Activated T-cell treated with anti-CD3 and anti-CD28 coated beads, Interleukin-2, amount 50 U/mL, for 72 hours (primary cell): ENCODE measurements around the gene LYRM2. TPM values are rescaled to one million over a fixed set of nuclear protein-coding genes. Genes with fewer than 3 reads are reported as not detected.
A peak's percentile ranks its signal among the peaks of the same experiment; 100 is the strongest.

ENCODE experiments used
- ATAC-seq, 2 donors: fragments of 150-1000 bp; cut with Tn5 transposase; replicated peaks in 1 of 2; 2 replicates each; pipeline ENCODE4 v1.10.0; 2021; ENCODE audit warnings: moderate library complexity in 2 of 2, mild to moderate bottlenecking in 1 of 2
- DNase-seq, 2 donors: peaks; one replicate each; pipeline ENCODE4 v3.0.0; 2021 to 2022; ENCODE audit warnings: mixed read lengths in 1 of 2
- H3K27ac Mint-ChIP-seq: one replicate; pipeline ENCODE4 v1.8.0; 2022; ENCODE audit warnings: mild to moderate bottlenecking, moderate library complexity, mixed read lengths
- H3K27me3 Mint-ChIP-seq: one replicate; pipeline ENCODE4 v1.8.0; 2022; ENCODE audit warnings: low read depth, mixed read lengths
- H3K36me3 Mint-ChIP-seq, 2 donors: one replicate each; pipeline ENCODE4 v1.8.0; 2022; ENCODE audit warnings: mixed read lengths in 2 of 2, mild to moderate bottlenecking in 1 of 2; ENCODE audit not compliant: insufficient read depth in 2 of 2
- H3K4me1 Mint-ChIP-seq: one replicate; pipeline ENCODE4 v1.8.0; 2022; ENCODE audit warnings: low read depth, mixed read lengths
- H3K4me3 Mint-ChIP-seq, 2 donors: one replicate each; pipeline ENCODE4 v1.8.0; 2022; ENCODE audit warnings: mild to moderate bottlenecking in 2 of 2, mixed read lengths in 2 of 2, moderate library complexity in 2 of 2
- H3K9me3 Mint-ChIP-seq, 2 donors: one replicate each; pipeline ENCODE4 v1.8.0; 2022; ENCODE audit warnings: mixed read lengths in 2 of 2
- total RNA-seq, 2 donors: library from RNA; stranded (reverse); gene quantifications; one replicate each; pipeline ENCODE4 v1.2.3, GENCODE V29; 2022

Gene LYRM2, protein sequence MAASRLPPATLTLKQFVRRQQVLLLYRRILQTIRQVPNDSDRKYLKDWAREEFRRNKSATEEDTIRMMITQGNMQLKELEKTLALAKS
- total RNA-seq = 10 to 100 TPM; 17.9 to 18.4 TPM

DNA sequence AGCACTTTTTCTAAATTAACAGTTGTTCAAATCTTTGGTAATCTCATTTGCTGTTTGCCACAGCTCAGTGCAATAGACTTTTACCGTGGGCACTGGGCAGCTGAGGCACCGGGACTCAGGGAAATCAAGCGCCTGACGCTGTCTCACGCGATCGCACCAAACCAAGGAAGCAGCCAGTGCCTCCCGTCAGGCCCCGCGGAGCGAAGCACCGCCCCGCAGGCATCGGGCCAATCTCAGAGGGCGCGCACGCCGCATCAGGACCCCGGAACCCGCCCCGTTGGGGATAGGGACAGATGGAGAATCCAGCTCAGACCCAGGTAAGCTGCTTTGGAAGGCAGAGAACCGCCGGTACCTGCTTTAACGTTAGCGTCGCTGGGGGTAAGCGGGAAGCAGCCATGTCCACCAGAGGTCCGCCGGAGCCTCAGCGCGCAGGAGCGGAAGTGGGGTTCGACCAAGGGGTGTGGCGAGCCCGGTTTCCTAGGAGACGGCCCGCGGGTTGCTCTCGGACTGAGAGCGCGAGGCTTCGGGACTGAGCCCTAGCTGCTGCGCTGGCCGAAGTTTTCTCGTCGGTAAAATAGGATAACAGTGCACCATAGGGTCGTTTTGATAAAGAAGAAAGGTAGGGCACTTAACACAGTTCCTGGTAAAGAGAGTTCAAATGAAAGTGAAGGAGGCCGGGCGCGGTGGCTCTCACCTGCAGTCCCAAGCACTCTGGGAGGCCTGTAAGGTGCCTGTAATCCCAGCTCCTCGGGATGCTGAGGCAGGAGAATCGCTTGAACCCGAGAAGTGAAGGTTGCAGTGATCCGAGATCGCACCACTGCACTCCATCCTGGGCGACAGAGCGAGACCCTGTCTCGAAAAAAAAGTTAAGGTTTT, at the start of gene LYRM2:
Gene LYRM2, minus strand, starts transcription at position 428 of the 876 bp plus-strand sequence. Its CDS starts 31 bp downstream, at position 397.
- Mint-ChIP-seq H3K27ac (peak within 1 kb of the TSS; percentile 99), H3K4me1 (peaks cover 32% of the 10 kb centered on the region), H3K9me3 (no peaks in the 10 kb centered on the region), H3K36me3 (peaks cover 9 to 13% of the 10 kb centered on the region in 2 donors), H3K27me3 (no peaks in the 10 kb centered on the region), H3K4me3 (peak within 1 kb of the TSS; percentile 81 to 97)
- ATAC-seq = peak; percentile 97 to 98
- peak; percentile 94 to 95 for DNase-seq

DNA sequence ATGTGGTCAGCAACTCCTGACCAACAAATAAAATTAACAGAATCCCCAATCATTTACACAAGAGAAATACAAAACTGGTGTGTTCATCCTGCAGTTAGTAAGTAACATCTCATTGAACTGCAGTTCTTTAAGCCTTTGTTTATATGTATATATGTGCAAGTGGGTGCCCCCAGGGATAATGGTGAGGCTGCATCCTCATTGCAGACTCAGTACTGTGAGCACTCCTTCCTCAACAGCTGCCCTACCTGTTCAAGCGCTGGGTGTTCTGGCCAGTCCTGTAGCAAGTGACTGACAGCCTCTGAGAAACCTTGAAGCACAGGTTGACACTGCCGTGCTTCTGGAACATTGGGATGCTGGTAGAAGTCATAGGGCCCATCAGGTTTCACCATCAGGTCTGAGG, 49.8 kb upstream of the LYRM2 start:
- no peaks in the 10 kb centered on the region for H3K27me3 Mint-ChIP-seq
- H3K27ac Mint-ChIP-seq = no peak overlapping the region
- H3K4me3 Mint-ChIP-seq = no peak overlapping the region
- ATAC-seq = no peak
- H3K9me3 Mint-ChIP-seq = no peaks in the 10 kb centered on the region
- no peak for DNase-seq
- no peaks in the 10 kb centered on the region for H3K4me1 Mint-ChIP-seq
- peaks cover 0 to 35% of the 10 kb centered on the region in 2 donors for H3K36me3 Mint-ChIP-seq

DNA sequence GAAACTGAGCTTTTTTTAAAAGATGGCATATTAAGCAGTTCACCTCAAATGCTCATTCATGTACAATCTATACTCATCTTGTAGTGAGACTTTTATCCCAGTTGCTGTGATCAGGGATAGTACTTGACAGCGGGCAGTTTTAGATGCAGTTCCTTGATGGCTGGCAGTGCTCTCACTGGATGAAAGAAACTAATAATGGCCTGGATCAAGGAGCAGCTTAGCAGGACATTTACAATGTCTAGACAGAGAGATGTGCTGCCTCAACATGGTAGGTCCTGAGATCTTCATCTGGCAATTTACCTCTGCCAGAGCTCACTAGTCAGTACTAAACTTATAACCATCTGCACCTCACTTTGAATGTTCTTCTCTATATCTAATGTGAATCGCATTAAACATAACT, 46.8 kb upstream of the LYRM2 start:
- Mint-ChIP-seq H3K36me3 (peaks cover 0 to 35% of the 10 kb centered on the region in 2 donors), H3K27ac (peak overlapping the region; percentile 42), H3K4me3 (no peak overlapping the region), H3K27me3 (no peaks in the 10 kb centered on the region), H3K9me3 (no peaks in the 10 kb centered on the region), H3K4me1 (no peaks in the 10 kb centered on the region)
- DNase-seq = no peak
- ATAC-seq = no peak

DNA sequence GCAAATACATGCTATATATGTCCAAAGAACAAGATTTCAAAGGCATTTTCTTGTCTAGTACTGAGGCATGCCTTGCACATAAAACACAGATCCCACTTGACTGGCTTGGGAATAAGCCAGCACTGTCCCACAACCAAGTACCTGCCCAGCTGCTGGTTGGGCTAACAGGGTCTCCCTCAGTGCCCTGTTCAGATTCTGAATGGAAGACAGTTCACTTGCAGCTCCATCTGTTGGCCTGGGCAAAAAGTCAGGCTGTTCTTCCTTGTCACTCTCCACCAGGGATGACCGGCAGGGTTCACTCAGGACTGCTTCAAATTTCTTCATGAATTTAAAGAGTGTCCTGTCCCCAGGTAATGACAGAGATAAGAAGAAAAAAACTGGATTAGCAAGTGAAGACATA, 44.4 kb upstream of the LYRM2 start:
- no peaks in the 10 kb centered on the region for H3K9me3 Mint-ChIP-seq
- H3K4me1 Mint-ChIP-seq = no peaks in the 10 kb centered on the region
- ATAC-seq (no peak), DNase-seq (no peak)
- H3K4me3 Mint-ChIP-seq = no peak overlapping the region
- H3K27ac Mint-ChIP-seq = no peak overlapping the region
- H3K36me3 Mint-ChIP-seq = peaks cover 3 to 28% of the 10 kb centered on the region in 2 donors
- H3K27me3 Mint-ChIP-seq = no peaks in the 10 kb centered on the region

DNA sequence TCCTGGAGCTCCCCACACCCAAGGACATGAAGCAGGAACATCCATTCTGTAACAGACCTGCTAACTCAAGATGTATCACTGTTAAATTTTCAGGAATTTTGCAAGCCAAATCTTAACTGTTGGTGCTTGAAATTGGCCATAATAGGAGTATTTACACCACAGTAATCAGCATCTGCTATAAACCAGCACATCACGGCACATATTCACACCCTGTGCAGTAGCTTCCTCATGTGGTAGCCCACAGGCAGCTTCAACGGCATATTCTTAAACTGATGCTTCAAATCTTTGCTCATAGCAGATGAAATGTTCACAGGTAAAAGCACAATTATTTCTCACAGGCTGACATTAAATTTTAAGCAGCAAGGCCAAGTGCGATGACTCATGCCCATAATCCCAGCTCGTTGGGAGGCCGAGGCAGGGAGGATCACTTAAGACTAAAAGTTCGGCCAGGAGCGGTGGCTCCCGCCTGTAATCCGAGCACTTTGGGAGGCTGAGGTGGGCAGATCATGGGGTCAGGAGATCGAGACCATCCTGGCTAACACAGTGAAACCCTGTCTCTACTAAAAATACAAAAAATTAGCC, 43.5 kb upstream of the LYRM2 start:
- Mint-ChIP-seq H3K4me3 (no peak overlapping the region), H3K9me3 (no peaks in the 10 kb centered on the region), H3K36me3 (peaks cover 3 to 24% of the 10 kb centered on the region in 2 donors), H3K4me1 (no peaks in the 10 kb centered on the region), H3K27ac (no peak overlapping the region), H3K27me3 (no peaks in the 10 kb centered on the region)
- DNase-seq (no peak), ATAC-seq (no peak)

DNA sequence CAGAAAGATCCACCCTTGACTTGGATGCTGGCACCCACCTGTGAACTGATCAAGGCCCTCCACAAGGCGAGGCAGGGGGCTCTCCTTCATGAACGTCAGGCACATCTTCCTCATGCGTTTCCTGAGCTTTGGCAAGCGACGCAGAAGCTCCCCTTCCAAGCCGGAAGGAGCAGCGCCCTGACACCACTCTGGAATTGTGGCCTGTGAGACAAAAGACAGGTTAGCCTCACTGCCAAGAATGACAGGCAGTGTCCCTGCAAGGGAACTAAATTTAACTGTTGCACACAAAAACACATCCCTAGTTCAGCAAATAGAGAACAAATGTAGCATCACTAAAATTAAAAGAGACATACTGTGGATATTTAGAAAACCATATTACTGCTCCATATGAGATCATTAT, 42.0 kb upstream of the LYRM2 start:
- no peak overlapping the region for H3K27ac Mint-ChIP-seq
- H3K4me3 Mint-ChIP-seq = no peak overlapping the region
- H3K9me3 Mint-ChIP-seq = no peaks in the 10 kb centered on the region
- DNase-seq = no peak
- H3K27me3 Mint-ChIP-seq = no peaks in the 10 kb centered on the region
- H3K36me3 Mint-ChIP-seq = peaks cover 3 to 30% of the 10 kb centered on the region in 2 donors
- no peak for ATAC-seq
- no peaks in the 10 kb centered on the region for H3K4me1 Mint-ChIP-seq

DNA sequence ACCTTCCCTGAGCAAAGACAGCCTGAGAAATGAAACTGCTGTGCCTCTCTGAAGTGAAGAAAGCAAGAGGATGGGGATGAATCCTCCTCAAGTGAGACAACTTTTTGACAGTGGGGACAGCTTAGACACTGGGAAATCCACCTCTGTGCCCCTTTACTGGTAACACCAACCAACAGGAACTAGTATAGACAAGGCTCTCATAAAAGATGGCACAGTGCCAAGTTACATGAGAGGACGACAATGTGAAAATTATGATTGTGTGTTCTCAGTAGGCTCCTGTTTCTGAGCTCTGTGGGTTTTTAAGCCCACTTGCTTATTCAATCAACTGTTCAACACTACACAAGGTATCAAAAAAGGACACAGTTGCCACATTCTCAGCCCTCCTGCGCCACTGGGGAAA, 41.6 kb upstream of the LYRM2 start:
- no peaks in the 10 kb centered on the region for H3K9me3 Mint-ChIP-seq
- DNase-seq (no peak), ATAC-seq (no peak)
- peaks cover 3 to 30% of the 10 kb centered on the region in 2 donors for H3K36me3 Mint-ChIP-seq
- H3K4me1 Mint-ChIP-seq = no peaks in the 10 kb centered on the region
- no peak overlapping the region for H3K4me3 Mint-ChIP-seq
- no peaks in the 10 kb centered on the region for H3K27me3 Mint-ChIP-seq
- no peak overlapping the region for H3K27ac Mint-ChIP-seq

DNA sequence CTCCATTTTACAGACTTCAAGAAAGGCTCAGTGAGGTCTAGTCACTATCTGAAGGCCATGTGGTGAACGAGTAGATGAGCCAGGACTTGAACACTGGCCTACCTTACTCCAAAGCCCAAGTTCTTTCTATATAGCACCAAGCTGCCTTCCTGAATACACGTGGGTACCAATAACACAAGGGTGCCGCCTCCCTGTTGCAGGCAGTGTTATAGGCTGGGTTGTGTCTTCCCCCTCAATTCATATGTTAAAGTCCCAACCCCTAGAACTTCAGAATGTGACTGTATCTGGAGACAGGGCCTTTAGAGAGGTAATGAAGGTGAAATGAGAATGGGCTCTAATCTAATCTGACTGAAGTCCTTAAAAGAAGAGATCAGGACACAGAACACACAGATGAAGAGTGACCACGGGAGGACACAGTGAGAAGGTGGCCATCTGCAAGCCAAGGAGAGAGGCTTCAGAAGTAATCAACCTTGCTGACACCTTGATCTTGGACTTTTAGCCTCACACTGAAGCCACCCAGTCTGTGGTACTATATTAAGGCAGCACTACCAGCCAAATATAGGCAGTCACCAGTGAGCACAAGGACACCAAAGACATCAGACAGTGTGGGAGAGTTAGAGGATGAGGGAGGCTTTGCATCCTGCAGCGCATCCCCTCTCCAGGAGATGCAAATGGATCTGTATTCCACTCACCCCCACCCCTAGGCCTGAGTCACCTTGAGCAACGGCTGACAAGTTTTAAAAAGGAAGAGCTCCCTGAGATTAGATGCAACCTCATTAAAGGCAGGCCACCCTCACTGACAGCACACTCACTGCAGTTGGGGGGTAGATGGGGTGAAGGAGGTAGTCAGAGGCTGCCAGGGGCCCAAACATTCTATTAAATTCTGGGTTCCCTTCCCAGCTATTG, 40.9 kb upstream of the LYRM2 start:
- Mint-ChIP-seq H3K36me3 (peaks cover 5 to 25% of the 10 kb centered on the region in 2 donors), H3K27ac (no peak overlapping the region)
- no peak for ATAC-seq

DNA sequence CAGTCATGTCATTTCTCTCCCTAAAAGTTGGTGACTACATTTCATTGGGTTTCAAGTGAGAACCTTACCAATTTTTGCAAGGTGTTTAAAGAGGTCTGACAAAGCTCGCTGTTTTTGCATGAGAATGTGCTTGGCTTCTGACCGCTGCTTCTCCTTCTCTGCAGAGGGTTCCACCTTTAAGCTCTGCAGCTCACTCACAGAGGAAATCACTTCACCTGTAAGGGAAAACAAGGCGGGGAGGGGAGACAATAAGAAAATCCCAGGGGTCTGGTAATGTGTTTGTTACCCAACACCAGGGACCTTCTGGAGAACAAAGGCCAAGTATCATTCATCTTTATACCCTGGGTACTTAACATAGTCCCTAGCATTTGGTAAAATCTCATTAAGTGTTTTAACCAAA, 40.0 kb upstream of the LYRM2 start:
- no peak for DNase-seq
- Mint-ChIP-seq H3K36me3 (peaks cover 5 to 22% of the 10 kb centered on the region in 2 donors), H3K9me3 (no peaks in the 10 kb centered on the region), H3K4me3 (no peak overlapping the region), H3K4me1 (no peaks in the 10 kb centered on the region), H3K27me3 (no peaks in the 10 kb centered on the region), H3K27ac (no peak overlapping the region)
- no peak for ATAC-seq

More for the DNA sequence above, 40.9 kb upstream of the LYRM2 start:
- Mint-ChIP-seq H3K9me3 (no peaks in the 10 kb centered on the region), H3K27me3 (no peaks in the 10 kb centered on the region), H3K4me1 (no peaks in the 10 kb centered on the region), H3K4me3 (no peak overlapping the region)
- DNase-seq = no peak

DNA sequence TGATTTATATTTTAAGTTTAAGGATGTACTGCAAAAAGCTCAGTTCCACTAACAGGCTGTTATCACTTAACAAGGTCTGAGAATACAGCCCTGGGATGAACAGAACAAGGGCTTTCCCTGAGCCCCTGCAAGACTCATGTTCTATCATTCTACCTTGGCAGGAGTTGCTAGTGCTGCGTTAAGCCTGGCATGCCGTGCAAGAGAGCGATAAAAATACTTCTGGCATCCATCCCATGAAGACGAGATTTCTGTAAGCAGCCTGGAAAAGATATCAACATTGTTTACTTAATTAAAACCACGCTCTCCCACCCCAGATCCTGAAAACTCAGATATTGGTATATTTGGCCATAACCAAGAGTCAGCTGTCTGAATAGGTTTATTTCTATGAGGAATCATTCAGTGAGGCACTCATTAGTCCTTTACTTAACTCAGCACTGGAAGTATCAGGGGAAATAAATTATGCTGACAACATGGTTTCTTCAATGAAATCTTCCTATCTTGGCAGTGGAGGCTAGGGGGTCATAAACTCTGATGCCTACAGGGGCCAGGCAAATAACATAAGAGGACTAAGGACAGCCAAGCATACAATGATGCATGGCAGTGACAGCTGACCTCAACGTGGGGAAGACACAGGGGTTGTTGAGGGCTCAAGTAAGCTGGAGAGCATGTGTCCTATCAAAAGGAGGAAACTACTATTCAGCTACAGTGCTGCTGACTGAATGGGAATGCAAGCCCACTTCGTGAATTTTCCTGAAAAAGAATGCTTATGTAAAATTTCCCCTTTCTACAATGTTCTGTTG, 37.6 kb upstream of the LYRM2 start:
- no peaks in the 10 kb centered on the region for H3K4me1 Mint-ChIP-seq
- DNase-seq (no peak), ATAC-seq (no peak)
- H3K27me3 Mint-ChIP-seq = no peaks in the 10 kb centered on the region
- H3K27ac Mint-ChIP-seq = no peak overlapping the region
- H3K4me3 Mint-ChIP-seq = no peak overlapping the region
- H3K36me3 Mint-ChIP-seq = peaks cover 9 to 23% of the 10 kb centered on the region in 2 donors
- no peaks in the 10 kb centered on the region for H3K9me3 Mint-ChIP-seq

DNA sequence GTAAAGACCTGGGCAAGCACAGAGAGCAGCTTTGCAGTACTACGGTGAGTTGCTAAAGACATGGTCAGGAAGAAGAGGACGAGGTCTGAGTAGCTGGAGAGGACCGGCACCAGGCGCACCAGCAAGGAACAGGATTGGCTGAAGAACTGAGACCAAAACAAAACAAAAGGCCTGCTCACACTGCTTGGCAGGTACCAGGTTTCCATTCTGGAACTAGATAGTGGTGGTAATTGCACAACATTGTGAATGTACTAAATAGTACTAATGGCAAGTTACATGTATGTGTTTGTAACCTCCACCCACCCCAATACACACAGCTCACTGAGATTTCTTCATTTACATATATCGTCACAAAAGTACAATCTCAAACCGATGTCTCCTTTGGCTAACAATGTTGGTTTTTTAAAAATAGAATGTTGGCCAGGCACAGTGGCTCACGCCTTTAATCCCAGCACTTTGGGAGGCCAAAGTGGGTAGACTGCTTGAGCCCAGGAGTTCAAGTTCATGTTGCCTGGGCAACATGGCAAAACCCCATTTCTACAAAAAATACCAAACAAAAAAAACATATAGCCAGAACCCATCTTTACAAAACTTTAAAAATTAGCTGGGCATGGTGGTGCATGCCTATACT, 32.5 kb upstream of the LYRM2 start:
- DNase-seq = no peak
- no peaks in the 10 kb centered on the region for H3K27me3 Mint-ChIP-seq
- H3K27ac Mint-ChIP-seq = no peak overlapping the region
- H3K36me3 Mint-ChIP-seq = peaks cover 10 to 19% of the 10 kb centered on the region in 2 donors
- H3K4me3 Mint-ChIP-seq = no peak overlapping the region
- H3K4me1 Mint-ChIP-seq = no peaks in the 10 kb centered on the region
- no peak for ATAC-seq
- H3K9me3 Mint-ChIP-seq = no peaks in the 10 kb centered on the region

DNA sequence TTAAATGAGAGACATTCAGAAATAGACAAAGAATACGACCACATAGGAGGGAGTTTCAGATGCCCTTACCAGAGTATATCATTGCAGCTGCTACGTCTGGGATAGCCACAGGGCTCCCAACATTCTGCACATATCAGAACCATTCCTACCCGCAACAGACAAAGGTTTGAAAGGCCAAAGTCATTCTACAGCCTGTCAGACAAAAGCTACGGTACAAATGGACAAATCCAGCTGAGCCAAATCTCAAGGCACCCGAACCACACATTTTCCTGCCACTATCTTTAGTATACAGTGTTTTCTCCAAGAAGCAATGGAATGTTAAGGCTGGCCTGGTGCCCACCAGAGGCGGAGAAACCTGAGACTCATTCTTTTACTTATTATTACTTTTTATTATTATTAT, 30.5 kb upstream of the LYRM2 start:
- no peaks in the 10 kb centered on the region for H3K27me3 Mint-ChIP-seq
- H3K27ac Mint-ChIP-seq = no peak overlapping the region
- no peaks in the 10 kb centered on the region for H3K9me3 Mint-ChIP-seq
- DNase-seq (no peak), ATAC-seq (no peak)
- peaks cover 8 to 12% of the 10 kb centered on the region in 2 donors for H3K36me3 Mint-ChIP-seq
- H3K4me3 Mint-ChIP-seq = no peak overlapping the region
- H3K4me1 Mint-ChIP-seq = no peaks in the 10 kb centered on the region
